Mammary epithelial cell (primary cell): ENCODE measurements around the gene PARP14.
"Not testable (repeated sequence)": the region's sequence is repeated elsewhere in the genome, so short reads cannot be mapped to it uniquely, and the experiment has no call there.

Experiments
- CTCF ChIP-seq, 2 donors: IDR thresholded peaks in 1 of 2; conservative IDR thresholded peaks in 1 of 2; 2 replicates each; pipeline ENCODE4 v1.5.1; 2011 to 2012; ENCODE audit warnings: inconsistent platforms in 2 of 2, low read length in 2 of 2, mild to moderate bottlenecking in 2 of 2, control low read depth in 1 of 2, low read depth in 1 of 2; ENCODE audit not compliant: insufficient read depth in 1 of 2; ENCODE audit errors: extremely low read depth in 1 of 2
- EZH2 ChIP-seq: IDR thresholded peaks from 2 replicates; pipeline ENCODE4 v1.6.1; 2012; ENCODE audit warnings: low read length, inconsistent platforms, borderline replicate concordance

- TF ChIP-seq CTCF (conservative IDR thresholded peaks at IDR 0.05 in 1 of 2, IDR thresholded peaks at IDR 0.05 in 1 of 2; ENCODE audit: extremely low read depth in 1 of 2, insufficient read depth in 1 of 2, low read depth in 1 of 2, low read length in 2 of 2); EZH2: not testable (repeated sequence)
Measured at GRCh38 chr3:122710616-122711251, 30.1 kb downstream of the PARP14 start.
